Mammary epithelial cell (primary cell): ENCODE measurements around the gene SYNCRIP.

ENCODE experiments used
- EZH2 ChIP-seq: IDR thresholded peaks from 2 replicates; pipeline ENCODE4 v1.6.1; 2012; ENCODE audit warnings: low read length, inconsistent platforms, borderline replicate concordance
- TF ChIP-seq, protein P1 (sequence below), 2 donors: IDR thresholded peaks in 1 of 2; conservative IDR thresholded peaks in 1 of 2; 2 replicates each; pipeline ENCODE4 v1.5.1; 2011 to 2012; ENCODE audit warnings: inconsistent platforms in 2 of 2, low read length in 2 of 2, mild to moderate bottlenecking in 2 of 2, control low read depth in 1 of 2, low read depth in 1 of 2; ENCODE audit not compliant: insufficient read depth in 1 of 2; ENCODE audit errors: extremely low read depth in 1 of 2

DNA sequence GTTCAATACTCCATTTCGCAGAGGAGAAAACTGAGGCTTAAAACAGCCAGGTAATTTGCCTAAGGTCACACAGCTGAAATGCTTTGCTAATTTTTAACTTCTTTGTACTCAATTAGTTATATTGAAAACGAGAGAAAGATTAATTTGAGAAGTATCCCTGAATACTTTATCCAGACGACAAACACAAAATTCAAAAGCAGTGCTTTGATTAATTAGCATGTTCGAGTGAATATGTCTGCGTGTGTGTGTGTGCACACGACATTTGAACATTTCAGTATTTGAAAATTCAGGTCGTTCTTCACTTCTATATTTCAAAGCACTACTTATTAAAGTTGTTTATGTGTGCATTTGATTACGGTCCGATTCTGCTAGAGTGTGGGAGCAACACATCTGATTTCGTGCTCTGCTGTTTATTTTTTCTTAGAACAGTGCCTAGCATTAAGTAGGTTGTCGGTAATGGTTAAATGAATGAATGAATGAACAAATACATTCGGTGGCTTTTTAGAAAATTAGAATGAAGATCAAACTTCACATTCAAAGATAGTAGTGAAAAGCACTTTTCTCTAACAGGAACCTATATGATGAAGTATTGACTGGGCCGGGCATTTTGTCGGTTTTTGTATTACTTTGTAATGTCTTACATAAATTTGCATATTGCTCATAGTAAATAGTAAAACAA lies 36.9 kb upstream of the SYNCRIP start:
- TF ChIP-seq, protein P1, sequence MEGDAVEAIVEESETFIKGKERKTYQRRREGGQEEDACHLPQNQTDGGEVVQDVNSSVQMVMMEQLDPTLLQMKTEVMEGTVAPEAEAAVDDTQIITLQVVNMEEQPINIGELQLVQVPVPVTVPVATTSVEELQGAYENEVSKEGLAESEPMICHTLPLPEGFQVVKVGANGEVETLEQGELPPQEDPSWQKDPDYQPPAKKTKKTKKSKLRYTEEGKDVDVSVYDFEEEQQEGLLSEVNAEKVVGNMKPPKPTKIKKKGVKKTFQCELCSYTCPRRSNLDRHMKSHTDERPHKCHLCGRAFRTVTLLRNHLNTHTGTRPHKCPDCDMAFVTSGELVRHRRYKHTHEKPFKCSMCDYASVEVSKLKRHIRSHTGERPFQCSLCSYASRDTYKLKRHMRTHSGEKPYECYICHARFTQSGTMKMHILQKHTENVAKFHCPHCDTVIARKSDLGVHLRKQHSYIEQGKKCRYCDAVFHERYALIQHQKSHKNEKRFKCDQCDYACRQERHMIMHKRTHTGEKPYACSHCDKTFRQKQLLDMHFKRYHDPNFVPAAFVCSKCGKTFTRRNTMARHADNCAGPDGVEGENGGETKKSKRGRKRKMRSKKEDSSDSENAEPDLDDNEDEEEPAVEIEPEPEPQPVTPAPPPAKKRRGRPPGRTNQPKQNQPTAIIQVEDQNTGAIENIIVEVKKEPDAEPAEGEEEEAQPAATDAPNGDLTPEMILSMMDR (conservative IDR thresholded peaks at IDR 0.05 in 1 of 2, IDR thresholded peaks at IDR 0.05 in 1 of 2; ENCODE audit: extremely low read depth in 1 of 2, insufficient read depth in 1 of 2, low read depth in 1 of 2, low read length in 2 of 2) = no peak
- no peak for TF ChIP-seq EZH2
